SJCRH30 (cell line): ENCODE results near the gene RMND1. TPM values are rescaled to one million over a fixed set of nuclear protein-coding genes. Genes with fewer than 3 reads are reported as not detected.

Source experiments
- DNase-seq, 2 experiments: peaks; one replicate each; pipeline ENCODE4 v3.0.0-alpha.2; 2015 to 2020
- H3K27ac ChIP-seq: fragments of 250-450 bp; sonication (Bioruptor Pico); 2 replicates; pipeline ENCODE4 v1.5.1; 2020; ENCODE audit warnings: mild to moderate bottlenecking, moderate library complexity
- H3K27me3 ChIP-seq: fragments of 250-450 bp; sonication (Bioruptor Pico); 2 replicates; pipeline ENCODE4 v1.5.1; 2020; ENCODE audit warnings: mild to moderate bottlenecking, moderate library complexity
- H3K36me3 ChIP-seq: fragments of 250-450 bp; sonication (Bioruptor Pico); 2 replicates; pipeline ENCODE4 v1.5.1; 2020; ENCODE audit warnings: mild to moderate bottlenecking, moderate library complexity
- H3K4me1 ChIP-seq: fragments of 250-450 bp; sonication (Bioruptor Pico); 2 replicates; pipeline ENCODE4 v1.5.1; 2020; ENCODE audit warnings: mild to moderate bottlenecking, moderate library complexity
- H3K4me3 ChIP-seq: fragments of 250-450 bp; sonication (Bioruptor Pico); 2 replicates; pipeline ENCODE4 v1.5.1; 2020; ENCODE audit warnings: mild to moderate bottlenecking, moderate library complexity
- H3K9me3 ChIP-seq: fragments of 250-450 bp; sonication (Bioruptor Pico); replicated peaks from 2 replicates; pipeline ENCODE4 v1.5.1; 2020; ENCODE audit warnings: mild to moderate bottlenecking, moderate library complexity
- total RNA-seq: library from RNA; depleted of rRNA; stranded (reverse); fragments of >200 nt; shearing (Covaris generic); gene quantifications from 2 replicates; pipeline ENCODE4 v1.2.3, GENCODE V29; 2014

The RMND1 gene
- total RNA-seq, 1 experiment from 2014 or later: 33.1 TPM

DNA sequence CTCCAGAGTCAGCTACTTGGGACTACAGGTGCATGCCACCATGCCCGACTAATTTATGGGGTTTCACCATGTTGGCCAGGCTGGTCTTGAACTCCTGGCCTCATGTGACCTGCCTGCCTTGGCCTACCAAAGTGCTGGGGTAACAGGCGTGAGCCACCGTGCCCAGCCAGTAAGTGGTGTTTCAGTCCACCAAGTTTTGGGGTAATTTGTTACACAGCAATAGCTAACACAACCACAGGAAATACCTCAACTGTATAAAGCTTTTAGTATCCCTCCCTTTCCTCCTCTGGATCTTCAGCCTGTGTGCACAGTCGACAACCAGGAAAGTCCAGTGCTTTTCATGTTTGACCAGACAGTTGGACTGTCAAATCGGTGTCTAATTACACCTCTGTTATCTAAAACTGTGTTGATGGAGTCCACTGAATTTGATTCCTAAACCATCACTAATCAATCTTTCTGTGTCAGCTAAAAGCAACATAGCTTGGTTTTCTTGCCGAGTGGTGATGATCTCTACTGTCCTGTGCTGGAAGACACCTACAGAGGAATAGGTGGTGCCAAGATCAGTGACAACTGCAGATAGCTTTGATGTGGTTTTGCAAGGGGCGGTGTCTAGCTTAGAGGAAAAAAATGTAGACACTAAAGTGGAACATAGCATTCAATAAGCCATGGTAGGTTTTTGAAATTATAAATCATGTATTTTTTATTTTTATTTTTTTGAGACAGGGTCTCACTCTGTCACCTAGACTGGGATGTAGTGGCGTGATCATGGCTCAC is 38.4 kb downstream of the RMND1 start:
- H3K4me3 ChIP-seq: no peak overlapping the region
- no peaks in the 10 kb centered on the region for H3K27me3 ChIP-seq
- no peak for DNase-seq
- no peaks in the 10 kb centered on the region for H3K9me3 ChIP-seq
- peaks cover 70% of the 10 kb centered on the region for H3K36me3 ChIP-seq
- H3K4me1 ChIP-seq: no peaks in the 10 kb centered on the region
- no peak overlapping the region for H3K27ac ChIP-seq

GRCh38 chr6:151412909-151413308 is 39.0 kb downstream of the RMND1 start:
- H3K36me3 ChIP-seq: peaks cover 71% of the 10 kb centered on the region
- H3K4me1 ChIP-seq: no peaks in the 10 kb centered on the region
- no peaks in the 10 kb centered on the region for H3K27me3 ChIP-seq
- no peaks in the 10 kb centered on the region for H3K9me3 ChIP-seq
- DNase-seq: no peak
- no peak overlapping the region for H3K27ac ChIP-seq
- H3K4me3 ChIP-seq: no peak overlapping the region

GRCh38 chr6:151409679-151410078 is 42.2 kb downstream of the RMND1 start:
- H3K4me1 ChIP-seq: no peaks in the 10 kb centered on the region
- H3K27ac ChIP-seq: no peak overlapping the region
- DNase-seq: no peak
- no peaks in the 10 kb centered on the region for H3K27me3 ChIP-seq
- H3K4me3 ChIP-seq: no peak overlapping the region
- peaks cover 74% of the 10 kb centered on the region for H3K36me3 ChIP-seq
- H3K9me3 ChIP-seq: no peaks in the 10 kb centered on the region

- Histone ChIP-seq H3K36me3 (peaks cover 74% of the 10 kb centered on the region), H3K4me1 (no peaks in the 10 kb centered on the region), H3K4me3 (no peak overlapping the region), H3K27me3 (no peaks in the 10 kb centered on the region), H3K9me3 (no peaks in the 10 kb centered on the region), H3K27ac (no peak overlapping the region)
- DNase-seq: no peak
Measured at GRCh38 chr6:151409260-151409659, 42.7 kb downstream of the RMND1 start.

GRCh38 chr6:151408858-151409257 is 43.1 kb downstream of the RMND1 start:
- Histone ChIP-seq H3K27ac (no peak overlapping the region), H3K9me3 (no peaks in the 10 kb centered on the region), H3K36me3 (peaks cover 72% of the 10 kb centered on the region), H3K4me1 (no peaks in the 10 kb centered on the region), H3K27me3 (no peaks in the 10 kb centered on the region), H3K4me3 (no peak overlapping the region)
- DNase-seq: no peak

DNA sequence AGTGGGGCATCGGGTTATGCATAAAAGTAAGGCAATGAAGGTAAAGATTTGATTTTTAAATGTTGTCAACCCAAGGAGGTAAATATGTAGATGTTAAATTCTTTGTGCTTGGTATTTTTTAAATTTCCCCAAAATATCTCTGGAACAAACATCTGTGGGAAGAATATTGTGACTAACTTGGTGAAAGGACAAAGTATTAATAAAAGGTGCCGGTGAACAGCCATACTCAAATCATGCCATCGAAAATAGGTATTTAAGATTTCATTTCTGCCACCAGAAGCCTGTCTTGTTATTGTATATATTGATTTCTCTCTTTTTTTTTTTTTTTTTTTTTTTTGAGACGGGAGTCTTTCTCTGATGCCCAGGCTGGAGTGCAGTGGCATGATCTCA is 48.0 kb downstream of the RMND1 start:
- no peak for DNase-seq
- Histone ChIP-seq H3K27me3 (no peaks in the 10 kb centered on the region), H3K4me3 (no peak overlapping the region), H3K9me3 (no peaks in the 10 kb centered on the region), H3K36me3 (peaks cover 68% of the 10 kb centered on the region), H3K27ac (no peak overlapping the region), H3K4me1 (no peaks in the 10 kb centered on the region)

DNA sequence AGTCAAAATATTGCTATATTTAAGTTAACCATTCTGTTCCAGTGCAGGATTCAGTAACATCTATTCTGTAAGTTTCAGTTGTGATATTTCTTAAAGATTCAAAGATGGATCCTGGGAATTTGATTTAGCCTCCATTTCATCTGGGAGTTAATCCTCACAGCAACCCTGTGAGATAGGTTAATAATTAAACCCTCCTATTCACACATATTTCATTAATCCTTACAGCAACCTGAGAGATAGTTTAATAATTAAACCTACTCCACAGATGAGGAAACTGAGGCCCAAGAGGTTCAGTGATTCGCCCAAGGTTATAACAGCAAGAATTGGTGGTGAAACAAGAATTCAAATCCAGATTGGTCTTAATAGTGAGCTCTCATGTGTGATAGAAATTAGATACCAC is 49.7 kb downstream of the RMND1 start:
- Histone ChIP-seq H3K9me3 (no peaks in the 10 kb centered on the region), H3K4me3 (no peak overlapping the region), H3K27me3 (no peaks in the 10 kb centered on the region), H3K36me3 (peaks cover 68% of the 10 kb centered on the region), H3K4me1 (no peaks in the 10 kb centered on the region), H3K27ac (no peak overlapping the region)
- DNase-seq: no peak

DNA sequence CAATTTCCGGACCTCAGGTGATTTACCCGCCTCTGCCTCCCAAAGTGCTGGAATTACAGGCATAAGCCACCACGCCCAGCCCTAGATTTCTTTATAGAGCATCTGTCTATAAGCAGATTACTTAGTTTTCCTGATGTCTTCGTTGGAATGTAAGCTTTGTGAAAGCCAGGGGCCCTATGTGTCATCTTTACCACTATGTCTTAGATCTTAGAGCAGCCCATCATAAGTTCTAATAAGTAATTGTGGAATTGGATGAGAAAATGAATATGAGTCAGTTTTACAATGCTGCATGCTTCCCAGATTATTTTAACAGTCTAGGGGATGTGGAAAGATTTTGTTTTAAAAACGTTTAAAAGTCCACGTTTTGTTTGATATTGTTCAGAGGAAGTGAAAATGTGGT is 51.5 kb downstream of the RMND1 start:
- no peaks in the 10 kb centered on the region for H3K4me1 ChIP-seq
- no peaks in the 10 kb centered on the region for H3K27me3 ChIP-seq
- DNase-seq: no peak
- peaks cover 65% of the 10 kb centered on the region for H3K36me3 ChIP-seq
- H3K4me3 ChIP-seq: no peak overlapping the region
- H3K9me3 ChIP-seq: no peaks in the 10 kb centered on the region
- no peak overlapping the region for H3K27ac ChIP-seq

GRCh38 chr6:151399679-151400078 is 52.2 kb downstream of the RMND1 start:
- no peak for DNase-seq
- no peak overlapping the region for H3K4me3 ChIP-seq
- no peaks in the 10 kb centered on the region for H3K4me1 ChIP-seq
- H3K27ac ChIP-seq: no peak overlapping the region
- no peaks in the 10 kb centered on the region for H3K9me3 ChIP-seq
- no peaks in the 10 kb centered on the region for H3K27me3 ChIP-seq
- H3K36me3 ChIP-seq: peaks cover 59% of the 10 kb centered on the region

DNA sequence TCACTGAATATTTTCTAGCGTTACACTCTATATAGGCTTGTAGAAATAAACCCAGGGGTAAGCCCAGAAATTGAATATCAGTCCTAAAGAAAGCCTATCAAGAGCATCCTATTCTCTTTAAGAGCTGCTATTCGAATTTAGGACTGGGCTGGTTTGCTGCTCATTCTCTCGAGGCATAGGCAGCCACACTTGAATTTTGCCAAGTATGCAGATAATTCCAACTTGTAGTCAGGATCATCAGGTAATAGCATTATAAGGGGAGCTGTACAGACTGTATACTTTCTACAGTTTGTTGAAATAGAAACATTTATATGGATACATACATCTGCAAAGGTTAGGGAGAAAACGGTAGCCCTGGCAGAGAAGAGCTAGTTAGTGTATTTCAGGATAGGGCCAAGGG is 58.5 kb downstream of the RMND1 start:
- H3K9me3 ChIP-seq: no peaks in the 10 kb centered on the region
- no peak overlapping the region for H3K27ac ChIP-seq
- H3K4me1 ChIP-seq: peaks cover 13% of the 10 kb centered on the region
- no peaks in the 10 kb centered on the region for H3K27me3 ChIP-seq
- DNase-seq: no peak
- H3K4me3 ChIP-seq: no peak overlapping the region
- H3K36me3 ChIP-seq: peaks cover 27% of the 10 kb centered on the region

GRCh38 chr6:151392427-151392826 is 59.5 kb downstream of the RMND1 start:
- Histone ChIP-seq H3K27ac (peak overlapping the region; percentile 32; the same call in 1 of the 2 replicates), H3K9me3 (no peaks in the 10 kb centered on the region)
- DNase-seq: no peak

GRCh38 chr6:151391471-151392413 is 60.2 kb downstream of the RMND1 start, which contains the start of gene ZBTB2:
TSS of gene ZBTB2 (minus strand) at chr6:151391559. CDS start at chr6:151373637, 17,922 bp downstream.
- Histone ChIP-seq H3K4me1 (peaks cover 13% of the 10 kb centered on the region), H3K27ac (peak within 1 kb of the TSS; percentile 96), H3K27me3 (no peaks in the 10 kb centered on the region), H3K9me3 (no peaks in the 10 kb centered on the region), H3K36me3 (peaks cover 17% of the 10 kb centered on the region), H3K4me3 (peak within 1 kb of the TSS; percentile 99)
- DNase-seq: peak; percentile 81 to 82

More at GRCh38 chr6:151392427-151392826, 59.5 kb downstream of the RMND1 start:
- Histone ChIP-seq H3K36me3 (peaks cover 22% of the 10 kb centered on the region), H3K27me3 (no peaks in the 10 kb centered on the region), H3K4me1 (peaks cover 13% of the 10 kb centered on the region), H3K4me3 (peak overlapping the region; percentile 99)

GRCh38 chr6:151390851-151391470 is 61.0 kb downstream of the RMND1 start:
- peak; percentile 82 to 84 for DNase-seq
- no peaks in the 10 kb centered on the region for H3K9me3 ChIP-seq
- H3K36me3 ChIP-seq: peaks cover 13% of the 10 kb centered on the region
- peaks cover 13% of the 10 kb centered on the region for H3K4me1 ChIP-seq
- peak overlapping the region; percentile 99 for H3K4me3 ChIP-seq
- H3K27ac ChIP-seq: peak overlapping the region; percentile 96
- H3K27me3 ChIP-seq: no peaks in the 10 kb centered on the region

DNA sequence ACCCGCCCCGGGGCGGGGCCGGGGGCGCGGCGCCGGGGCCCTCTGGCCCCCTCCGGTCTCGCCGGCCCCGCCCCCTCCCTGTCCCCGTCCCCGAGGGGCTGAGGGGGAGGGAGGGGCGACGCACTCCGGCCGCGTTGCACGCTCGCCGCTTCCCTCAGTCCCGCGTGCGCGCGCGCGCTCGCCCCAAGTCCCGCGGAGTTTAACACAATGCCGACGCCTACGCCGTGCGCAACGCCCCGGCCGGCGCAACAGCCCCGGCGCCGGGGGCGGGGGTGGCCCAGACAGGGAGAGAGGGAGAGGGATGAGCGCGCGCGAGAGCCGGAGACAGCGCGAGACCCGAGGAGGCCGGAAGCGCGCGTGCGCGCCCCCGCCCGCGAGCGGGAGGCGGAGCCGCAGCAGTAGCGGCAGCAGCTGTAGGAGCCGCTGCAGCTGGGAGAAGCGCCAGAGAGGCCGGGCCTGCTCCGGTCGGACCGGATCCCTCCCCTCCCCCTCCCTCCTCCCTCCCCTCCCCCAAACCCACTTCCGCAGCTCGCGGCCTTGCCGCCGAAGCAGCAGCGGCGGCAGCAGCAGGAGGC is 61.6 kb downstream of the RMND1 start:
- Histone ChIP-seq H3K27me3 (no peaks in the 10 kb centered on the region), H3K27ac (peak overlapping the region; percentile 97)

More for the DNA sequence above, 61.6 kb downstream of the RMND1 start:
- Histone ChIP-seq H3K4me3 (peak overlapping the region; percentile 99), H3K9me3 (no peaks in the 10 kb centered on the region), H3K4me1 (peaks cover 13% of the 10 kb centered on the region), H3K36me3 (peaks cover 10% of the 10 kb centered on the region)
- DNase-seq: peak; percentile 99
